ENCODE data around the gene DSE.

DSE gene

DNA sequence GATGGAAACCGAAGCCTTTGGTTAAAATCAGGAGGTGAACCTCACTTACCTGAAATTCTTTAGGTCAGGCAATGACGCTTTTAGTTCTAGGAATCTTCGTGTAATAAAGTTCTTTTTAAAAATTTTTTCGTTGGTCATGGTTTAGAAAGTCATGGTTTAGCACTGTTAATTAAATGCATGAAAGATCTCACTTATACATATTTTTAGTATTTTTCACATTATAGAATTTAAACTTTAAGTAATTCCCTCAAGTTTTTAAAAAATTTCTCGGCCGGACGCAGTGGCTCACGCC, 1.1 kb downstream of the DSE start:
- peak overlapping the region; percentile 86 to 99 (median 98) for H3K27ac Mint-ChIP-seq
- peaks cover 11% of the 10 kb centered on the region for H3K4me1 Mint-ChIP-seq
- H3K27me3 Mint-ChIP-seq (ENCODE audit: low read depth) = no peaks in the 10 kb centered on the region
- H3K4me3 Mint-ChIP-seq = peak overlapping the region; percentile 93 to 98 (median 95)
- no peaks in the 10 kb centered on the region for H3K9me3 Mint-ChIP-seq
- TF ChIP-seq CTCF (IDR thresholded peaks at IDR 0.05; ENCODE audit: unreplicated experiment in 3 of 3) = no peak
- H3K36me3 Mint-ChIP-seq (ENCODE audit: low read depth) = peaks cover 3% of the 10 kb centered on the region

DNA sequence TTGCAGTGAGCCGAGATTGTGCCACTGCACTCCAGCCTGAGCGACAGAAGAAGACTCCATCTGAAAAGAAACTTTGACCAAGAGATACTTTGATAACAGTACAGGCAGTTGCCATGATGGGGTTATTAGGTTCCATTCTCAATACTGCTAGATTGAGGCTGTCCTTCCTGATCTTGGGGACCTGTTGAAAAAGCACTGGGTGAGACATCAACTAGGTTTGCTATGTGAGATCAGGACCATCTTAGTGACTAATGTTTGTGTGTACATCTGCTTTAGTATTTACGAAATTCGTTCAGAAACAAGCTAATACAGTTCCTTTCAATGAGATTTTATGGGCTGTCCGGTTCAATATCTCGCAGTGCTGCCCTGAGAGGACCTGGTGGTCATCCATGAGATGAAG, 2.6 kb downstream of the DSE start:
- no peak for TF ChIP-seq CTCF (IDR thresholded peaks at IDR 0.05; ENCODE audit: unreplicated experiment in 3 of 3)
- Mint-ChIP-seq H3K27me3 (ENCODE audit: low read depth) (no peaks in the 10 kb centered on the region), H3K4me3 (peak overlapping the region; percentile 68 to 93 (median 77)), H3K9me3 (no peaks in the 10 kb centered on the region), H3K27ac (no peak overlapping the region), H3K4me1 (peaks cover 18% of the 10 kb centered on the region), H3K36me3 (ENCODE audit: low read depth) (peaks cover 3% of the 10 kb centered on the region)

DNA sequence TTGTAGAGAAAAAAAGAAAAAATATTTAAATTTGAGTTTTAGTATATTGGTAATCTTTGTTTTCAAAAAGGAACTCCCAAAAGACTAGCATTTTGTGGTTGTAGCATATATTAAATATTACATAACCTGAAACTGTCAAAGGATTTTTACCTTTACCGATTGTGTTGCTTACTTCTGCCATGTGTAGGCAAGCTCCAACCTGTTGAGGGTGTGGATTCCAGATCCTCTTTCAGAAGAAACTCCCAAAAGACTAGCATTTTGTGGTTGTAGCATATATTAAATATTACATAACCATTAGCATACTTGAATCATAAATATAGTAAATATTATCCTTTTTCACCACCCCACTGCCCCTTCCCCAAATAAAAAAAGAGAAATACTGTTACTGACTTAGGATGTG, 3.2 kb downstream of the DSE start:
- no peaks in the 10 kb centered on the region for H3K9me3 Mint-ChIP-seq
- peak overlapping the region in 1 of 3 experiments; percentile 16 for H3K4me3 Mint-ChIP-seq
- no peaks in the 10 kb centered on the region for H3K27me3 Mint-ChIP-seq (ENCODE audit: low read depth)
- peaks cover 18% of the 10 kb centered on the region for H3K4me1 Mint-ChIP-seq
- H3K27ac Mint-ChIP-seq = peak overlapping the region in 1 of 3 experiments; percentile 16
- no peak for TF ChIP-seq CTCF (IDR thresholded peaks at IDR 0.05; ENCODE audit: unreplicated experiment in 3 of 3)
- peaks cover 3% of the 10 kb centered on the region for H3K36me3 Mint-ChIP-seq (ENCODE audit: low read depth)

GRCh38 chr6:116374586-116374985, 3.8 kb downstream of the DSE start:
- peaks cover 20% of the 10 kb centered on the region for H3K4me1 Mint-ChIP-seq
- H3K9me3 Mint-ChIP-seq = no peaks in the 10 kb centered on the region
- TF ChIP-seq CTCF (IDR thresholded peaks at IDR 0.05; ENCODE audit: unreplicated experiment in 3 of 3) = no peak
- peak overlapping the region in 1 of 3 experiments; percentile 16 for H3K27ac Mint-ChIP-seq
- no peaks in the 10 kb centered on the region for H3K27me3 Mint-ChIP-seq (ENCODE audit: low read depth)
- peaks cover 3% of the 10 kb centered on the region for H3K36me3 Mint-ChIP-seq (ENCODE audit: low read depth)
- H3K4me3 Mint-ChIP-seq = peak overlapping the region in 1 of 3 experiments; percentile 16

GRCh38 chr6:116375262-116375661, 4.5 kb downstream of the DSE start:
- Mint-ChIP-seq H3K4me3 (no peak overlapping the region), H3K27me3 (ENCODE audit: low read depth) (no peaks in the 10 kb centered on the region), H3K4me1 (peaks cover 20% of the 10 kb centered on the region), H3K27ac (no peak overlapping the region), H3K9me3 (no peaks in the 10 kb centered on the region), H3K36me3 (ENCODE audit: low read depth) (peaks cover 5% of the 10 kb centered on the region)
- no peak for TF ChIP-seq CTCF (IDR thresholded peaks at IDR 0.05; ENCODE audit: unreplicated experiment in 3 of 3)

DNA sequence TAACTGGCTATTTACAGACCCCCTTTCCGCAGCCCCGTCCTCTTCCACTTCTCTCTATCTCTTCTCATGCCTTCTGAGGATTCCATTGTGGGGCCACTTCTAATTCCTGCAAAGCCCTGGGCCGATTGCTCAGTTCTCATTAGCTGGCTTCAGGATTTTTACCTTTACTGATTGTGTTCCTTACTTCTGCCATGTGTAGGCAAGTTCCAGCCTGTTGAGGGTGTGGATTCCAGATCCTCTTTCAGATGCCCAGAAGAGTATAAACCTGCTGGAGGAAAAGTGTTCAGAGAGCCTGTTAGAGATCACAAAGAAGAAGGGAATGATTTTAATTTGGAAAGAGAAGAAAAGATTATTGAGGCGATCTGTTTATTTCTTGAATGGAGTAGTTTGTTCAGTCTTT, 5.4 kb downstream of the DSE start:
- Mint-ChIP-seq H3K27ac (no peak overlapping the region), H3K27me3 (ENCODE audit: low read depth) (no peaks in the 10 kb centered on the region), H3K4me1 (peaks cover 24% of the 10 kb centered on the region), H3K9me3 (no peaks in the 10 kb centered on the region), H3K4me3 (no peak overlapping the region), H3K36me3 (ENCODE audit: low read depth) (peaks cover 9% of the 10 kb centered on the region)
- no peak for TF ChIP-seq CTCF (IDR thresholded peaks at IDR 0.05; ENCODE audit: unreplicated experiment in 3 of 3)

All from nephron (organoid).